Left cardiac atrium (tissue), 4 donors: ENCODE measurements around the gene DNAJC15. TPM values are rescaled to one million over a fixed set of nuclear protein-coding genes. Genes with fewer than 3 reads are reported as not detected.
"Not testable (repeated sequence)": the region's sequence is repeated elsewhere in the genome, so short reads cannot be mapped to it uniquely, and the experiment has no call there.

Experiments used
- ATAC-seq, 2 donors: fragments of 200-7000 bp; cut with Tn5 transposase; one replicate each; pipeline ENCODE4 v1.9.1; 2020; ENCODE audit warnings: mild to moderate bottlenecking in 2 of 2, moderate library complexity in 2 of 2
- DNase-seq: peaks from one replicate; pipeline ENCODE4 v3.0.0-alpha.2; 2020
- intact Hi-C, 2 donors: fragments of 100-400 bp; cut with DNase I; formaldehyde crosslinking; loops; one replicate each; pipeline versions ENCODE4 v1.14.1 to v1.15.1; 2022 to 2023
- long read RNA-seq: library from polyadenylated mRNA; unstranded; transcript quantifications from one replicate; pipeline ENCODE4 v2.0.0, GENCODE V29; 2021
- total RNA-seq, 2 donors: library from RNA; stranded (reverse); fragmentation: NEBNext Ultra II Directional; extraction: Animal tissue kit (Norgen Biotek cat#: 25700); gene quantifications; one replicate each; pipeline ENCODE4 v1.2.1, GENCODE V29; 2021
- donor health status: DM: no; HTN: yes; CAD: no.
- donor health status: DM: no; HTN: yes; CAD: no; lungs with severe emphysema.
- donor health status: DM: yes; HTN: yes; CAD: no.
- donor health status: Dilated cardiomyopathy.

DNAJC15 gene
- total RNA-seq: 10 to 100 TPM; 21.8 to 24.4 TPM
- long read RNA-seq, full-length matches to known transcripts: 34 of 34 reads
- long read RNA-seq, partial matches to known transcripts: 0 of 34 reads
- long read RNA-seq, other reads (novel, unspliced or antisense): 0 of 34 reads

- peak; percentile 91 for DNase-seq
- intact Hi-C loops: no loop called here
- peak; percentile 92 to 93 for ATAC-seq
These were observed at the start of gene DNAJC15 for GRCh38 chr13:43023289-43023963. DNAJC15 (plus strand) TSS chr13:43023586; CDS start chr13:43023627, 41 bp downstream.

- ATAC-seq (no peak), DNase-seq (no peak)
- intact Hi-C loops: loop anchor here (10.0 kb wide), 2 partner anchors 159 to 899 kb away; partner anchors contain the start of genes CCDC122 (in 1 of the 2) and LACC1 (in 1 of the 2)
These were observed 47.3 kb upstream of the DNAJC15 start for GRCh38 chr13:42976066-42976465.

GRCh38 chr13:42977219-42977659 lies 46.1 kb upstream of the DNAJC15 start:
- no peak for ATAC-seq

GRCh38 chr13:42981317-42981716 lies 42.1 kb upstream of the DNAJC15 start:
- intact Hi-C loops: no loop called here
- ATAC-seq (no peak), DNase-seq (no peak)

More at GRCh38 chr13:42977219-42977659, 46.1 kb upstream of the DNAJC15 start:
- intact Hi-C loops: loop anchor here (10.0 kb wide), 2 partner anchors 158 to 898 kb away; partner anchors contain the start of genes CCDC122 (in 1 of the 2) and LACC1 (in 1 of the 2)
- DNase-seq: no peak

DNA sequence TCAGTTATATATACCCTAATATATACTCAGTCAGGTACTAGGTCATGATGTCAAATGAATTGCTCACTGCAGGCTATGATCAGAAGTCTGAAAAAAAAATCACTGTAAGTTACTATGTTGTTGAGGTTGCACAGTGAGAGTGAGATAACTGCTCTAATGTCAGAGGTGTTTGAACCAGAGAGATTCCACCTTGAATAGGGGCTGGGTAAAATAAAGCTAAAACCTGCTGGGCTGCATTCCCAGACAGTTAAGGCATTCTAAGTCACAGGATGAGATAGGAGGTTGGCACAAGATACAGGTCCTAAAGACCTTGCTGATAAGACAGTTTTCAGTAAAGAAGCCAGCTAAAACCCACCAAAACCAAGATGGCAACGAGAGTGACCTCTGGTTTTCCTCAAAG lies 41.5 kb upstream of the DNAJC15 start:
- intact Hi-C loops: no loop called here

DNA sequence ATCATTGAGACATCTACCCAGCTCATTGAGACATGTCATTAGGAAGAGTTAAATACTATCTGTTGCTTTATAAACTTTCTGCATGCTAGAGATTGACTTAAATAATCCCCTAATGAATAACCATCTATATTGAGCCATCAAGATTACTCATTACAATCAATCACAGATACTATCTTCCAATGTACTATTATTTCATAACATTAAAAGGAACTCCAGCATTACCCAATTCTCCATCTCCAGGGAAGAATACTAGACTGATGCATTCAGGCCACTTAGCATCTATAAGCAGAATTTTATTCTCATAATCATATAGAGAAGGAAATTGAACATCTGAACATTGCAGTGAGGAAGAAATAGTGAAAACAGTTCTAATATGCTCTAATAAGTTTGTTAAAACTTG lies 39.4 kb upstream of the DNAJC15 start:
- ATAC-seq: no peak
- no peak for DNase-seq
- intact Hi-C loops: no loop called here

More for the DNA sequence above, 41.5 kb upstream of the DNAJC15 start:
- no peak for ATAC-seq
- no peak for DNase-seq

DNA sequence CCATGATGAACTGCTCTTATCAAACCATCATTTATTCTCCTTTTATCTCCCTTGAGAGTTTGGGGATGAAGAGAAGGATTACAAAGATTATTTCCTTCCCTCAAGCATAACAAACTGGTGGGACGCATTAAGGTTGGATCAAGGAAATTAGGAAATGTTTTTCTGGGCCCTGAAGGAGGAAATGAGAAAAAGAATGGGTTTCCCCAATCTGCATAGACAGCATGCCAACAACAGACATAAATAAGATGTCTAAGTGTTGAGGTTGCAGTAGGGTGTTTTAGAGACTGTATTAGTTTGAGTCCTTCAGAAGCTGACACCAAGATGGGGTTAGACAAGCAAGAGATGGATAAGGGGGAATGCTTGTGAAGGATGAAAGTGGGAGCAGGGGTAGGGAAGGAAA lies 38.7 kb upstream of the DNAJC15 start:
- no peak for DNase-seq
- intact Hi-C loops: no loop called here

DNA sequence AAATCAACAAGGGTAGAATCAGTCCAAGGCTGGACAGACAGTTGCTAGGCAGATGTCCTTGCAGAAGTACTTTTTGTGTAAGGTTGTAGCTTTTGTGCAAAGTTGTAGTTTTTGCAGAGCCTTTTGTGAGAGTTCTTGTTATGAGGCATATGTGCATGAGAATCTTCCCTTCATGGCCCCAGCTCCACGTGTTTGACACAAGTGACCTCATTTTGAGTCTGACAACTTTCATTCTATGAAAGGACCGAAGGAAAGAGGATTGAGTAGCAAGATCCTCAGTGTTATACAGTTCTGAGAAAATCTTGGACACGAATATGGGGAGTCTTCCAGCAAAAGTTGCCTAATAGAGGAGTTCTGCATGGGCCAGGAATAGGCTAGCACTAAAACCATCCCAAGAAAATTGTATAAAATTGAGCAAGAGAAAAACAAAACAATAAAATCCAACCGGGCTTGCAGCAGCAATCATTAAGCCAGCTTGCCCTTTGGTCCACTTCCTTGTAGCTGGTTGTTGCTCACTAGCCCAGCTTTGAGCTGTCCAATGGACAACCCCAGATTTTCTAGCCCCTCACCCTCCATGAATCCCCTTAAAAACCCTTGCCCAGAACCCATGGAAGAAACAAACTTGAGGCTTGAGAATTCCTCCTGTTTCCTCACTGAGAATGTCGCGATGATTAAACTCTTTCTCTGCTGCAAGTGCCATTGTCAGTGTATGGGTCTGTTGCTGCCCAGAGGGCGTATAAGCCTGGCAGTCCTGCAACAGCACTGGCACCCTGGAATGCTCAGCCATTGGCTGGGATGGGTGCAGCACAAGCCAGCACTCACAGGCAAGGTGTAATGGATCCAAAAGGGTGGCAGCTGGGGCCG lies 37.8 kb upstream of the DNAJC15 start:
- DNase-seq: no peak
- peak; percentile 47 to 92 for ATAC-seq

More for the DNA sequence above, 38.7 kb upstream of the DNAJC15 start:
- no peak for ATAC-seq

DNA sequence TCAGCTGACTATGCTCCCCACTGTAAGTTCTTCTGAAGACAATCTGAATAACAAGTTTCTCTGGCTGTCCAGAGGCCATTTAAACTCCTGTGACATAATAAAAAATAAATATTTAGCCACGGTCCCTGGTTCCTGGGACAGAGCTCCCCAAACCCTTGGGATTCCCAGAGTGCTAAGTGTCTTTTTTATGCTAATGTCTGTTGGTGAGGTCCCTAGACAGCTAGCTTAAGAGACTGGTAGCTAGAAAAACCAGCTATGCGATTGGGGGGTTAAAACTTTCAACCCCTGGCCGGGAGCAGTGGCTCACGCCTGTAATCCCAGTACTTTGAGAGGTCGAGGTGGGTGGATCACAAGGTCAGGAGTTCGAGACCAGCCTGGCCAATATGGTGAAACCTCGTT lies 37.2 kb upstream of the DNAJC15 start:
- DNase-seq (no peak), ATAC-seq (no peak)
- intact Hi-C loops: no loop called here

More for the DNA sequence above, 37.8 kb upstream of the DNAJC15 start:
- intact Hi-C loops: no loop called here

- DNase-seq (no peak), ATAC-seq (peak in 1 of 2 donors; percentile 11)
These were observed 32.8 kb upstream of the DNAJC15 start for GRCh38 chr13:42990291-42991232.

GRCh38 chr13:42991233-42991897 lies 32.0 kb upstream of the DNAJC15 start:
- ATAC-seq: peak; percentile 21 to 31
- intact Hi-C loops, DNase-seq: not testable (repeated sequence)

More at GRCh38 chr13:42990291-42991232, 32.8 kb upstream of the DNAJC15 start:
- intact Hi-C loops: no loop called here

- DNase-seq (peak; percentile 77), ATAC-seq (peak; percentile 91 to 95)
- intact Hi-C loops: no loop called here
These were observed 31.3 kb upstream of the DNAJC15 start, which contains the start of gene EPSTI1 for GRCh38 chr13:42991898-42992763. EPSTI1 (minus strand) TSS chr13:42992241; CDS start chr13:42992165, 76 bp downstream.

DNA sequence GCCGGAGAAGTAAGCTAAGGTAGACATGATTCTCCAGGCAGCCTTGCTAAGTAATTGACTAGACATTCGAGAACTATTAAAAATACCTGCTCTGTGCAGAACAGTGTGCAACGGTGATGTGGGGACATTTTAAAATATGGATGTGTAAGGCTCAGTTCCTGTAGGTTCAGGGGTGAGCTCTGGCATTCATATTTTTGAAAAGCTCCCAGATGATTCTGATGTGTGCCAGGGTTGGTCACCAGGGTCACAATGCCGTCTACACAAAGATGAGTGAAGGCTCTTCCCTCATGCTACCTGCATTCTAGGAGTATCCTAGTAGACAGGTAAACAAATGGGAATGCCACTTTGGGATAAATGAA lies 30.6 kb upstream of the DNAJC15 start:
- intact Hi-C loops: no loop called here
- ATAC-seq: peak in 1 of 2 donors; percentile 8

GRCh38 chr13:42994878-42995277 lies 28.5 kb upstream of the DNAJC15 start:
- intact Hi-C loops: no loop called here
- ATAC-seq: no peak
- no peak for DNase-seq

More for the DNA sequence above, 30.6 kb upstream of the DNAJC15 start:
- DNase-seq: no peak

DNA sequence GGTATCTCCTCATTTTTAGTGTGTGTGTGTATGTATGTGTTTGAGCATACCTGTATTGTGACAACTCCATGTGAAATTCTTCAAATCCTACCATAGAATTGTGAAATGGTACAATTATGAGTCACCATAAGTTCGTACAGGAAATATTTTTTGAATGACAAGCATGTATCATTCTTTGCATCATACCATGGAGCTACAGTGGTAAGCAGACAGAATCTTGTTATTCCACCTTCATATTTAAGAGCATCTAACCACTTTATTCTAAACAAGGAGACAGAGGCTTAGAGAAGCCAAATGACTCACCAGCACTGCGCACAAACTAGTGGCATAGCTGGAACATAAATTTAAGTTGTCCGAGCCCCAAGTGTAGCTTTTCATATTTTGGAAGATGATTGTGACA lies 26.8 kb upstream of the DNAJC15 start:
- DNase-seq: no peak
- intact Hi-C loops: no loop called here
- peak in 1 of 2 donors; percentile 22 for ATAC-seq

DNA sequence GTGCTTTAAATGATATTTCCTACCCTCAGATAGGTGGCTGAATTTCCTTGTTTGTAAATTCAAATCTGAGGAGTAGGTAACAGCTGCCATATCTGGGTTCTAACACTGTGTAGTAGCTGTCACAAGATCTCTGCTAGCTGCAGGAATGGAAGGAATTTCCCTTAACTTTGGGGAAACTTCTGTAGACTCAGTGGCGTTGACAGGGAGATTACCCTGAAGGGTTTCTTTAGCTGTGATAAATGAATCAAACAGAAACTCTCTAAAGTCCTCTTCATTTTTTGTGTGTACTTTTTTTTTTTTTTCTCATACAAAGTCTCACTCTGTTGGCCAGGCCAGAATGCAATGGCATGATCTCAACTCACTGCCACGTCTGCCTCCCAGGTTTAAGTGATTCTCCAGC lies 26.0 kb upstream of the DNAJC15 start:
- ATAC-seq (no peak), DNase-seq (no peak)
- intact Hi-C loops: no loop called here

DNA sequence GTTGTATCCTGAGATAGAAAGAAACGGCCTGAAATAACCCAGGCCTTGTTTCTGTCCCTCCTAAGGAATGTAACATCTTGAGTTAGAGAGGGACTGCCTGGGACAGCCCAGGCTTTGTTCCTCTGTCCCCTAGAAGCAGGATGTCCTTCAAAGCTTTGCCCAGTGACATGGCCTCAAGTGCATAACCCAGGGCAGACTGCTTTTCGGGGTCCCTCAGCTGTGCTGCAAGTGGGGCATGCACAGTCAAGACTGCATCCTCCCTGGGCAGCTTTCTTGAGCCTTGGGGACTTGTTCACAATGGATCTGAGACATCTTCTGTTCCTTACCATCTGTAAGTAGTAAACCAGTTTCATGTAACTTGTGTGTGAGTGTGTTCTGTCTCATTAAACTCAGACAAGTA lies 23.9 kb upstream of the DNAJC15 start:
- DNase-seq (no peak), ATAC-seq (no peak)
- intact Hi-C loops: no loop called here
